ENCODE measurements around the gene GFOD1. TPM values are rescaled to one million over a fixed set of nuclear protein-coding genes. Genes with fewer than 3 reads are reported as not detected.

The GFOD1 gene
- total and polyA plus RNA-seq, 11 donors: 16.2 to 65.8 (median 41.5) TPM

- Histone ChIP-seq H3K4me1 (peaks cover 0 to 49% (median 19%) of the 10 kb centered on the region in 12 donors), H3K27me3 (no peaks in the 10 kb centered on the region), H3K4me3 (no peak overlapping the region), H3K9me3 (no peaks in the 10 kb centered on the region), H3K27ac (no peak overlapping the region), H3K36me3 (no peaks in the 10 kb centered on the region)
- WGBS, 4 donors: 66 to 74% (median 68%) methylated on average over 3 of the region's 3 CpGs
- peak in 2 of 4 donors; percentile 34 to 36 for ATAC-seq
- intact Hi-C loops (cut with DNase I): no loop called here
- DNase-seq: no peak
- TF ChIP-seq POLR2A (IDR thresholded peaks at IDR 0.05): no peak
- no peak for TF ChIP-seq CTCF (IDR thresholded peaks at IDR 0.05)
Measured at GRCh38 chr6:13507306-13507860, 20.0 kb upstream of the GFOD1 start.

- WGBS, 4 donors: 90 to 93% (median 93%) methylated on average over 7 of the region's 7 CpGs
- DNase-seq: no peak
- intact Hi-C loops (cut with DNase I): loop anchor here in 1 of 10 donors (2.0 kb wide), 1 partner anchor 31 kb away; no protein-coding TSS in a partner anchor
- no peak for ATAC-seq
- no peak overlapping the region for H3K4me3 ChIP-seq
- H3K4me1 ChIP-seq: peaks cover 0 to 40% (median 16%) of the 10 kb centered on the region in 12 donors
- H3K27ac ChIP-seq: peak overlapping the region in 11 of 12 donors; percentile 8 to 72 (median 44)
- no peaks in the 10 kb centered on the region for H3K36me3 ChIP-seq
- H3K27me3 ChIP-seq: no peaks in the 10 kb centered on the region
- H3K9me3 ChIP-seq: no peaks in the 10 kb centered on the region
- TF ChIP-seq CTCF (IDR thresholded peaks at IDR 0.05): no peak
- no peak for TF ChIP-seq POLR2A (IDR thresholded peaks at IDR 0.05)
Measured at GRCh38 chr6:13505345-13505734, 17.9 kb upstream of the GFOD1 start.

- WGBS, 4 donors: 58 to 74% (median 72%) methylated on average over 5 of the region's 5 CpGs
- peak overlapping the region in 11 of 12 donors; percentile 8 to 72 (median 46) for H3K27ac ChIP-seq
Measured at GRCh38 chr6:13504611-13505344, 17.4 kb upstream of the GFOD1 start.

More at GRCh38 chr6:13504611-13505344, 17.4 kb upstream of the GFOD1 start:
- H3K36me3 ChIP-seq: no peaks in the 10 kb centered on the region
- H3K4me1 ChIP-seq: peaks cover 0 to 40% (median 16%) of the 10 kb centered on the region in 12 donors
- intact Hi-C loops (cut with DNase I): loop anchor here in 2 of 10 donors (2.0 to 5.0 kb wide), 2 partner anchors 32 to 33 kb away; no protein-coding TSS in a partner anchor
- H3K27me3 ChIP-seq: no peaks in the 10 kb centered on the region
- ATAC-seq (peak in 3 of 4 donors; percentile 11 to 70 (median 34)), DNase-seq (no peak)
- no peak overlapping the region for H3K4me3 ChIP-seq
- no peak for TF ChIP-seq POLR2A (IDR thresholded peaks at IDR 0.05)
- no peak for TF ChIP-seq CTCF (IDR thresholded peaks at IDR 0.05)
- no peaks in the 10 kb centered on the region for H3K9me3 ChIP-seq

Measured in heart left ventricle (tissue), 16 donors.